KOPT-K1 (cell line): Measurements from ENCODE around the gene JAG2.

Source experiments
- H3K27ac ChIP-seq: fragments of 200-600 bp; sonication (generic); 2 replicates; pipeline ENCODE4 v1.5.1; 2016; ENCODE audit warnings: antibody characterized with exemption, mild to moderate bottlenecking, low read depth, low read length; ENCODE audit not compliant: poor library complexity, severe bottlenecking
- H3K36me3 ChIP-seq: fragments of 200-600 bp; sonication (generic); 2 replicates; pipeline ENCODE4 v1.5.1; 2017; ENCODE audit warnings: antibody characterized with exemption, mild to moderate bottlenecking, low read length, moderate library complexity; ENCODE audit not compliant: insufficient read depth
- H3K9me3 ChIP-seq: fragments of 200-600 bp; sonication (generic); 2 replicates; pipeline ENCODE4 v1.5.1; 2017; ENCODE audit warnings: antibody characterized with exemption, low read length, mild to moderate bottlenecking; ENCODE audit not compliant: insufficient read depth, poor library complexity, severe bottlenecking

The JAG2 gene

GRCh38 chr14:105196265-105196960 is 27.8 kb upstream of the JAG2 start:
- Histone ChIP-seq H3K36me3 (no peaks in the 10 kb centered on the region), H3K9me3 (no peaks in the 10 kb centered on the region), H3K27ac (no peak overlapping the region)

- no peaks in the 10 kb centered on the region for H3K36me3 ChIP-seq
- H3K9me3 ChIP-seq, result no peaks in the 10 kb centered on the region
- no peak overlapping the region for H3K27ac ChIP-seq
These were observed 27.1 kb upstream of the JAG2 start for GRCh38 chr14:105195522-105196264.

GRCh38 chr14:105195051-105195450 is 26.5 kb upstream of the JAG2 start:
- H3K36me3 ChIP-seq, result no peaks in the 10 kb centered on the region
- H3K27ac ChIP-seq, result no peak overlapping the region
- no peaks in the 10 kb centered on the region for H3K9me3 ChIP-seq

- no peak overlapping the region for H3K27ac ChIP-seq
- H3K36me3 ChIP-seq, result no peaks in the 10 kb centered on the region
- no peaks in the 10 kb centered on the region for H3K9me3 ChIP-seq
These were observed 25.6 kb upstream of the JAG2 start for GRCh38 chr14:105193916-105194782.

- peaks cover 9% of the 10 kb centered on the region for H3K9me3 ChIP-seq
- no peak overlapping the region for H3K27ac ChIP-seq
- H3K36me3 ChIP-seq, result no peaks in the 10 kb centered on the region
These were observed 24.5 kb upstream of the JAG2 start for GRCh38 chr14:105192866-105193731.

- Histone ChIP-seq H3K36me3 (no peaks in the 10 kb centered on the region), H3K9me3 (peaks cover 17% of the 10 kb centered on the region), H3K27ac (no peak overlapping the region)
These were observed 19.5 kb upstream of the JAG2 start for GRCh38 chr14:105187935-105188524.

- Histone ChIP-seq H3K27ac (no peak overlapping the region), H3K36me3 (no peaks in the 10 kb centered on the region), H3K9me3 (peaks cover 17% of the 10 kb centered on the region)
These were observed 18.5 kb upstream of the JAG2 start for GRCh38 chr14:105187116-105187515.

GRCh38 chr14:105185973-105186372 is 17.4 kb upstream of the JAG2 start:
- Histone ChIP-seq H3K36me3 (no peaks in the 10 kb centered on the region), H3K27ac (no peak overlapping the region), H3K9me3 (peaks cover 17% of the 10 kb centered on the region)

GRCh38 chr14:105185001-105185400 is 16.4 kb upstream of the JAG2 start:
- Histone ChIP-seq H3K27ac (no peak overlapping the region), H3K9me3 (peaks cover 17% of the 10 kb centered on the region), H3K36me3 (no peaks in the 10 kb centered on the region)

- peaks cover 17% of the 10 kb centered on the region for H3K9me3 ChIP-seq
These were observed 15.9 kb upstream of the JAG2 start for GRCh38 chr14:105184461-105184860.

GRCh38 chr14:105182296-105183020 is 13.9 kb upstream of the JAG2 start:
- no peak overlapping the region for H3K27ac ChIP-seq
- no peaks in the 10 kb centered on the region for H3K36me3 ChIP-seq
- H3K9me3 ChIP-seq, result peaks cover 1% of the 10 kb centered on the region

More at GRCh38 chr14:105184461-105184860, 15.9 kb upstream of the JAG2 start:
- H3K36me3 ChIP-seq, result no peaks in the 10 kb centered on the region
- no peak overlapping the region for H3K27ac ChIP-seq

GRCh38 chr14:105181549-105182295 is 13.1 kb upstream of the JAG2 start:
- H3K9me3 ChIP-seq, result no peaks in the 10 kb centered on the region
- no peaks in the 10 kb centered on the region for H3K36me3 ChIP-seq
- no peak overlapping the region for H3K27ac ChIP-seq
